CD4-positive, alpha-beta T cell treated with Interferon gamma for 1 hour (primary cell): ENCODE results near the gene KMO.

Experiments
- DNase-seq: peaks from one replicate; pipeline ENCODE4 v3.0.0-alpha.2; 2020

KMO gene

GRCh38 chr1:241631674-241632073 is 99.5 kb downstream of the KMO start:
- no peak for DNase-seq

- DNase-seq, result no peak
Observed at GRCh38 chr1:241632987-241633386, 100.8 kb downstream of the KMO start.

GRCh38 chr1:241635556-241636152 is 103.5 kb downstream of the KMO start:
- no peak for DNase-seq

GRCh38 chr1:241636291-241636690 is 104.1 kb downstream of the KMO start:
- DNase-seq, result no peak

- DNase-seq, result no peak
Observed at GRCh38 chr1:241637046-241637590, 104.9 kb downstream of the KMO start.

GRCh38 chr1:241637604-241638003 is 105.4 kb downstream of the KMO start:
- DNase-seq, result no peak

- no peak for DNase-seq
Observed at GRCh38 chr1:241638099-241638682, 106.0 kb downstream of the KMO start.

- no peak for DNase-seq
Observed at GRCh38 chr1:241638909-241639622, 106.9 kb downstream of the KMO start.

GRCh38 chr1:241639623-241640148 is 107.5 kb downstream of the KMO start:
- peak; percentile 1 for DNase-seq

- peak; percentile 93 for DNase-seq
Observed at GRCh38 chr1:241640149-241640866, 108.1 kb downstream of the KMO start, which contains the start of the genes CHML and OPN3. CHML (minus strand) TSS chr1:241640369; CDS start chr1:241635766, 4,603 bp downstream. OPN3 (minus strand) TSS chr1:241640369; CDS start chr1:241640254, 115 bp downstream.

GRCh38 chr1:241640867-241641622 is 108.9 kb downstream of the KMO start:
- DNase-seq, result no peak

- no peak for DNase-seq
Observed at GRCh38 chr1:241641773-241642592, 109.8 kb downstream of the KMO start.

- DNase-seq, result no peak
Observed at GRCh38 chr1:241642593-241642944, 110.4 kb downstream of the KMO start.

- DNase-seq, result no peak
Observed at GRCh38 chr1:241644259-241644658, 112.1 kb downstream of the KMO start.

- DNase-seq, result no peak
Observed at GRCh38 chr1:241645199-241645598, 113.0 kb downstream of the KMO start.
